ENCODE measurements around the gene TMEM26.

- TF ChIP-seq POLR2A (IDR thresholded peaks at IDR 0.05; ENCODE audit: low read length) = no peak
- TF ChIP-seq CHD2 (IDR thresholded peaks at IDR 0.05; ENCODE audit: low read length, partially characterized antibody) = no peak
- TF ChIP-seq EP300 (IDR thresholded peaks at IDR 0.05) = no peak
- TF ChIP-seq RAD21 (conservative IDR thresholded peaks at IDR 0.05 in 1 of 2, IDR thresholded peaks at IDR 0.05 in 1 of 2) = no peak
- no peak for TF ChIP-seq CTCF (IDR thresholded peaks at IDR 0.05)
- no peak for TF ChIP-seq MAFK (IDR thresholded peaks at IDR 0.05; ENCODE audit: partially characterized antibody)
- no peak for TF ChIP-seq TP53 (CRISPR knock-in tag; IDR thresholded peaks at IDR 0.05)
Observed at GRCh38 chr10:61471491-61471890, 18.3 kb upstream of the TMEM26 start.
